Ascending aorta (tissue), 2 donors: ENCODE measurements around the gene SGIP1. TPM values are rescaled to one million over a fixed set of nuclear protein-coding genes. Genes with fewer than 3 reads are reported as not detected.

Experiments
- DNase-seq, 2 donors: peaks; one replicate each; pipeline ENCODE4 v3.0.0-alpha.2; 2019; ENCODE audit warnings: low spot score in 2 of 2
- H3K27ac ChIP-seq, 2 donors: fragments of 200-600 bp; sonication (generic); one replicate each; pipeline ENCODE4 v1.5.1; 2016 to 2017; ENCODE audit warnings: mild to moderate bottlenecking in 1 of 2
- H3K27me3 ChIP-seq: fragments of 200-600 bp; sonication (generic); one replicate; pipeline ENCODE4 v1.5.1; 2017
- H3K36me3 ChIP-seq, 2 donors: fragments of 200-600 bp; sonication (generic); one replicate each; pipeline ENCODE4 v1.5.1; 2016
- H3K4me1 ChIP-seq, 2 donors: fragments of 200-600 bp; sonication (generic); one replicate each; pipeline ENCODE4 v1.5.1; 2016 to 2017; ENCODE audit warnings: mild to moderate bottlenecking in 1 of 2
- H3K4me3 ChIP-seq, 2 donors: fragments of 200-600 bp; sonication (generic); one replicate each; pipeline ENCODE4 v1.5.1; 2016 to 2017; ENCODE audit warnings: mild to moderate bottlenecking in 1 of 2
- H3K9me3 ChIP-seq, 2 donors: fragments of 200-600 bp; sonication (generic); one replicate each; pipeline ENCODE4 v1.5.1; 2016
- CTCF ChIP-seq, 3 experiments: fragments of 200-600 bp in 2 of 3; fragments of 450-650 bp in 1 of 3; sonication (generic) in 2 of 3; IDR thresholded peaks; one replicate each; pipeline ENCODE4 v1.5.1; 2016 to 2019; ENCODE audit warnings: antibody characterized with exemption in 3 of 3, mild to moderate bottlenecking in 1 of 3, moderate library complexity in 1 of 3
- intact Hi-C: fragments of 100-400 bp; cut with DNase I; formaldehyde crosslinking; loops from one replicate; pipeline ENCODE4 v1.15.1; 2023
- total RNA-seq: library from RNA; depleted of rRNA; stranded (reverse); fragments of >200 nt; gene quantifications from one replicate; pipeline ENCODE4 v1.1.0, GENCODE V29; 2016

The SGIP1 gene
- total RNA-seq, 1 donor from 2014 or later = 1.6 TPM

- no peak for DNase-seq
- no peaks in the 10 kb centered on the region for H3K4me1 ChIP-seq
- no peaks in the 10 kb centered on the region for H3K9me3 ChIP-seq
- TF ChIP-seq CTCF (IDR thresholded peaks at IDR 0.05) = no peak
- H3K4me3 ChIP-seq = no peak overlapping the region
- H3K27me3 ChIP-seq = no peaks in the 10 kb centered on the region
- H3K27ac ChIP-seq = no peak overlapping the region
- intact Hi-C loops = no loop called here
- no peaks in the 10 kb centered on the region for H3K36me3 ChIP-seq
Observed at GRCh38 chr1:66770694-66771093, 236.7 kb downstream of the SGIP1 start.

GRCh38 chr1:66773227-66773626 lies 239.3 kb downstream of the SGIP1 start:
- no peak for TF ChIP-seq CTCF (IDR thresholded peaks at IDR 0.05)
- Histone ChIP-seq H3K36me3 (no peaks in the 10 kb centered on the region), H3K27ac (no peak overlapping the region), H3K4me1 (no peaks in the 10 kb centered on the region), H3K4me3 (no peak overlapping the region), H3K9me3 (no peaks in the 10 kb centered on the region), H3K27me3 (no peaks in the 10 kb centered on the region)
- DNase-seq = no peak
- intact Hi-C loops = no loop called here

GRCh38 chr1:66774438-66774837 lies 240.5 kb downstream of the SGIP1 start:
- TF ChIP-seq CTCF (IDR thresholded peaks at IDR 0.05) = no peak
- H3K27me3 ChIP-seq = no peaks in the 10 kb centered on the region
- no peaks in the 10 kb centered on the region for H3K9me3 ChIP-seq
- DNase-seq = no peak
- intact Hi-C loops = no loop called here
- H3K4me1 ChIP-seq = no peaks in the 10 kb centered on the region
- H3K27ac ChIP-seq = no peak overlapping the region
- no peaks in the 10 kb centered on the region for H3K36me3 ChIP-seq
- H3K4me3 ChIP-seq = no peak overlapping the region

- no peaks in the 10 kb centered on the region for H3K9me3 ChIP-seq
- no peak overlapping the region for H3K4me3 ChIP-seq
- no peaks in the 10 kb centered on the region for H3K36me3 ChIP-seq
- intact Hi-C loops = no loop called here
- no peak for TF ChIP-seq CTCF (IDR thresholded peaks at IDR 0.05)
- no peaks in the 10 kb centered on the region for H3K27me3 ChIP-seq
- DNase-seq = no peak
- no peaks in the 10 kb centered on the region for H3K4me1 ChIP-seq
- H3K27ac ChIP-seq = no peak overlapping the region
Observed at GRCh38 chr1:66775646-66776045, 241.7 kb downstream of the SGIP1 start.

- intact Hi-C loops = no loop called here
- Histone ChIP-seq H3K27ac (no peak overlapping the region), H3K36me3 (no peaks in the 10 kb centered on the region), H3K4me1 (no peaks in the 10 kb centered on the region), H3K4me3 (no peak overlapping the region), H3K9me3 (no peaks in the 10 kb centered on the region), H3K27me3 (no peaks in the 10 kb centered on the region)
- no peak for DNase-seq
- no peak for TF ChIP-seq CTCF (IDR thresholded peaks at IDR 0.05)
Observed at GRCh38 chr1:66777831-66778230, 243.9 kb downstream of the SGIP1 start.

GRCh38 chr1:66778266-66778665 lies 244.3 kb downstream of the SGIP1 start:
- Histone ChIP-seq H3K4me3 (no peak overlapping the region), H3K9me3 (no peaks in the 10 kb centered on the region), H3K27me3 (no peaks in the 10 kb centered on the region), H3K27ac (no peak overlapping the region), H3K36me3 (no peaks in the 10 kb centered on the region), H3K4me1 (no peaks in the 10 kb centered on the region)
- DNase-seq = no peak
- intact Hi-C loops = no loop called here
- no peak for TF ChIP-seq CTCF (IDR thresholded peaks at IDR 0.05)
